MCF 10A (cell line): ENCODE measurements around the gene HLA-A. TPM values are rescaled to one million over a fixed set of nuclear protein-coding genes. Genes with fewer than 3 reads are reported as not detected.

Experiments
- BruUV-seq: library from RNA; stranded (reverse); fragments of 400-500 nt; replicated peaks from 2 replicates; lab custom pipeline; 2021; lab: Mats Ljungman, UMichigan
- CTCF ChIA-PET: fragments of 300-600 bp; sonication (Branson Sonifier 250); formaldehyde crosslinking; extraction: SDS; loops from one replicate; lab custom pipeline; 2021; ENCODE audit warnings: antibody characterized with exemption, inconsistent platforms; lab: Yijun Ruan, JAX
- POLR2A ChIA-PET: fragments of 300-600, 350-650 bp; sonication (Branson Sonifier 250); formaldehyde crosslinking; extraction: SDS; loops from one replicate; lab custom pipeline; 2020; ENCODE audit warnings: antibody characterized with exemption, inconsistent platforms; lab: Yijun Ruan, JAX
- DNase-seq: peaks from one replicate; pipeline ENCODE4 v3.0.0-alpha.2; 2018; ENCODE audit not compliant: unreplicated experiment
- H3K27ac Mint-ChIP-seq: one replicate; pipeline ENCODE4 v1.8.0; 2022; ENCODE audit warnings: mild to moderate bottlenecking, low read depth, mixed read lengths; ENCODE audit not compliant: unreplicated experiment
- H3K27me3 Mint-ChIP-seq: one replicate; pipeline ENCODE4 v1.8.0; 2022; ENCODE audit warnings: mixed read lengths; ENCODE audit not compliant: insufficient read depth, unreplicated experiment
- H3K36me3 Mint-ChIP-seq: one replicate; pipeline ENCODE4 v1.8.0; 2022; ENCODE audit warnings: mild to moderate bottlenecking, moderate library complexity, mixed read lengths; ENCODE audit not compliant: insufficient read depth, unreplicated experiment
- H3K4me1 Mint-ChIP-seq: one replicate; pipeline ENCODE4 v1.8.0; 2022; ENCODE audit warnings: mixed read lengths; ENCODE audit not compliant: insufficient read depth, unreplicated experiment
- H3K4me3 Mint-ChIP-seq: one replicate; pipeline ENCODE4 v1.8.0; 2022; ENCODE audit warnings: mild to moderate bottlenecking, moderate library complexity, mixed read lengths; ENCODE audit not compliant: unreplicated experiment
- H3K9me3 Mint-ChIP-seq: one replicate; pipeline ENCODE4 v1.8.0; 2022; ENCODE audit warnings: mixed read lengths; ENCODE audit not compliant: unreplicated experiment
- CTCF ChIP-seq: fragments of 200-600 bp; IDR thresholded peaks from one replicate; pipeline ENCODE4 v1.8.0; 2022; ENCODE audit warnings: antibody characterized with exemption, mild to moderate bottlenecking; ENCODE audit not compliant: unreplicated experiment
- intact Hi-C: fragments of 100-400 bp; cut with micrococcal nuclease; formaldehyde crosslinking; loops from 2 replicates; pipeline ENCODE4 v1.14.1; 2022
- total RNA-seq: library from RNA; stranded (reverse); gene quantifications from 2 replicates; pipeline ENCODE4 v1.2.3, GENCODE V29; 2022

HLA-A gene
- total RNA-seq, 1 experiment from 2014 or later = 139 TPM

GRCh38 chr6:29948277-29948676 lies 5.9 kb downstream of the HLA-A start:
- TF ChIP-seq CTCF = no peak
- H3K27ac Mint-ChIP-seq = no peak overlapping the region
- no peak for DNase-seq
- peaks cover 3% of the 10 kb centered on the region for H3K4me1 Mint-ChIP-seq
- intact Hi-C loops = loop anchor here (2.0 kb wide), 1 partner anchor 55 kb away; no protein-coding TSS in a partner anchor
- no peak overlapping the region for H3K4me3 Mint-ChIP-seq
- H3K9me3 Mint-ChIP-seq = no peaks in the 10 kb centered on the region
- no peaks in the 10 kb centered on the region for H3K27me3 Mint-ChIP-seq
- ChIA-PET POLR2A (no interaction called here), CTCF (interaction anchor here (1.3 kb wide), 1 partner anchor 17 kb away, joined by 3 read pairs; no protein-coding TSS in a partner anchor)
- peaks cover 26% of the 10 kb centered on the region for H3K36me3 Mint-ChIP-seq
- no TSS peak for BruUV-seq

GRCh38 chr6:29949934-29950333 lies 7.6 kb downstream of the HLA-A start:
- BruUV-seq = no TSS peak

GRCh38 chr6:29951882-29952281 lies 9.6 kb downstream of the HLA-A start:
- TF ChIP-seq CTCF = no peak
- H3K4me3 Mint-ChIP-seq = no peak overlapping the region
- ChIA-PET POLR2A (interaction anchor here (0.7 to 2.9 kb wide), 4 partner anchors 10 to 62 kb away, joined by 3 to 19 read pairs (median 6); no protein-coding TSS in a partner anchor), CTCF (interaction anchor here (0.6 to 1.4 kb wide), 4 partner anchors 13 to 319 kb away, joined by 3 to 5 read pairs (median 3); partner anchors contain the start of gene GABBR1)
- H3K9me3 Mint-ChIP-seq = no peaks in the 10 kb centered on the region
- no peaks in the 10 kb centered on the region for H3K36me3 Mint-ChIP-seq
- peaks cover 5% of the 10 kb centered on the region for H3K4me1 Mint-ChIP-seq
- no peak for DNase-seq
- no peaks in the 10 kb centered on the region for H3K27me3 Mint-ChIP-seq
- no peak overlapping the region for H3K27ac Mint-ChIP-seq
- intact Hi-C loops = no loop called here
- BruUV-seq = no TSS peak

More at GRCh38 chr6:29949934-29950333, 7.6 kb downstream of the HLA-A start:
- H3K36me3 Mint-ChIP-seq = peaks cover 13% of the 10 kb centered on the region
- CTCF ChIA-PET = no interaction called here
- no peak for TF ChIP-seq CTCF
- POLR2A ChIA-PET = no interaction called here
- H3K27me3 Mint-ChIP-seq = no peaks in the 10 kb centered on the region
- DNase-seq = no peak
- no peak overlapping the region for H3K27ac Mint-ChIP-seq
- no peaks in the 10 kb centered on the region for H3K9me3 Mint-ChIP-seq
- peaks cover 5% of the 10 kb centered on the region for H3K4me1 Mint-ChIP-seq
- intact Hi-C loops = loop anchor here (2.0 kb wide), 1 partner anchor 57 kb away; no protein-coding TSS in a partner anchor
- H3K4me3 Mint-ChIP-seq = no peak overlapping the region

GRCh38 chr6:29953001-29953441 lies 10.7 kb downstream of the HLA-A start:
- Mint-ChIP-seq H3K4me3 (no peak overlapping the region), H3K36me3 (no peaks in the 10 kb centered on the region), H3K9me3 (no peaks in the 10 kb centered on the region), H3K27me3 (no peaks in the 10 kb centered on the region), H3K27ac (no peak overlapping the region), H3K4me1 (peaks cover 5% of the 10 kb centered on the region)
- intact Hi-C loops = loop anchor here (1.0 kb wide), 1 partner anchor 12 kb away; no protein-coding TSS in a partner anchor
- TF ChIP-seq CTCF = no peak
- CTCF ChIA-PET = interaction anchor here (1.4 kb wide), 2 partner anchors 12 to 14 kb away, joined by 3 read pairs; no protein-coding TSS in a partner anchor
- no TSS peak for BruUV-seq
- DNase-seq = peak; percentile 66
- POLR2A ChIA-PET = interaction anchor here (0.8 to 2.9 kb wide), 5 partner anchors 9 to 40 kb away, joined by 3 to 19 read pairs (median 5); no protein-coding TSS in a partner anchor
